HCT116 (cell line): ENCODE results near the gene MDFI. TPM values are rescaled to one million over a fixed set of nuclear protein-coding genes. Genes with fewer than 3 reads are reported as not detected.

Experiments
- ATAC-seq: fragments of 200-7000 bp; cut with Tn5 transposase; 2 replicates; pipeline ENCODE4 v1.9.1; 2020; ENCODE audit warnings: mild to moderate bottlenecking, moderate library complexity
- BruUV-seq: library from RNA; stranded (reverse); fragments of 400-500 nt; replicated peaks from 2 replicates; lab custom pipeline; 2021; lab: Mats Ljungman, UMichigan
- CTCF ChIA-PET: fragments of 300-600 bp; sonication (Branson Sonifier 250); formaldehyde crosslinking; loops from one replicate; lab custom pipeline; 2021; ENCODE audit warnings: antibody characterized with exemption; lab: Charles Lee
- POLR2A ChIA-PET: fragments of 300-600, 350-600 bp; sonication (Branson Sonifier 250); formaldehyde crosslinking; loops from one replicate; lab custom pipeline; 2021; ENCODE audit warnings: antibody characterized with exemption; lab: Charles Lee
- RAD21 ChIA-PET, 2 experiments: fragments of 300-600 bp; sonication (Branson Sonifier 250); formaldehyde crosslinking; loops; one replicate each; lab custom pipeline; 2023; ENCODE audit warnings: low total read pairs in 2 of 2; ENCODE audit not compliant: uncharacterized antibody in 2 of 2, unreplicated experiment in 2 of 2, low non-redundant PET in 1 of 2; lab: Charles Lee
- DNase-seq: peaks from one replicate; pipeline ENCODE4 v3.0.0-alpha.2; 2010; ENCODE audit warnings: low read depth, low spot score
- H2AFZ ChIP-seq: fragments of 200-600 bp; shearing (Covaris generic), sonication (generic); 2 replicates; pipeline ENCODE4 v1.6.1; 2017; ENCODE audit warnings: low read depth, mixed run types, mixed read lengths, antibody characterized with exemption, low read length; ENCODE audit not compliant: poor library complexity, severe bottlenecking
- H3K27ac ChIP-seq: 2 replicates; pipeline ENCODE4 v1.5.1; 2012; ENCODE audit warnings: low read depth, low read length
- H3K27me3 ChIP-seq: fragments of 200-600 bp; sonication (generic); 2 replicates; pipeline ENCODE4 v1.6.1; 2016; ENCODE audit warnings: mixed run types, low read length, mixed read lengths; ENCODE audit not compliant: insufficient read depth
- H3K36me3 ChIP-seq, 2 experiments: fragments of 200-500 bp in 1 of 2; fragments of 200-600 bp in 1 of 2; sonication (Bioruptor generic) in 1 of 2; sonication (generic) in 1 of 2; 2 replicates each; pipeline versions ENCODE4 v1.5.1 to v1.6.1; 2014 to 2016; ENCODE audit warnings: low read length in 2 of 2, inconsistent platforms in 1 of 2, mixed read lengths in 1 of 2, mixed run types in 1 of 2; ENCODE audit not compliant: insufficient read depth in 2 of 2, control insufficient read depth in 1 of 2
- H3K4me1 ChIP-seq, 2 experiments: fragments of 200-600 bp in 1 of 2; sonication (generic) in 1 of 2; 2 replicates each; pipeline versions ENCODE4 v1.5.1 to v1.6.1; 2012 to 2017; ENCODE audit warnings: low read length in 2 of 2, inconsistent platforms in 1 of 2, mild to moderate bottlenecking in 1 of 2, mixed read lengths in 1 of 2, mixed run types in 1 of 2, moderate library complexity in 1 of 2; ENCODE audit not compliant: insufficient read depth in 2 of 2, control insufficient read depth in 1 of 2
- H3K4me2 ChIP-seq: fragments of 200-600 bp; sonication (generic); 2 replicates; pipeline ENCODE4 v1.6.1; 2017; ENCODE audit warnings: mixed run types, low read length, mixed read lengths
- H3K4me3 ChIP-seq, 2 experiments: fragments of 200-600 bp in 1 of 2; sonication (generic) in 1 of 2; replicated peaks in 1 of 2; 2 replicates each; pipeline ENCODE4 v1.5.1; 2011 to 2016; ENCODE audit warnings: low read length in 2 of 2, control low read depth in 1 of 2, low read depth in 1 of 2, mild to moderate bottlenecking in 1 of 2, mixed read lengths in 1 of 2, mixed run types in 1 of 2
- H3K79me2 ChIP-seq: fragments of 200-600 bp; sonication (generic); 2 replicates; pipeline ENCODE4 v1.6.1; 2017; ENCODE audit warnings: mild to moderate bottlenecking, mixed run types, low read length, moderate library complexity, mixed read lengths; ENCODE audit not compliant: insufficient read depth
- H3K9ac ChIP-seq: fragments of 200-600 bp; sonication (generic); 2 replicates; pipeline ENCODE4 v1.6.1; 2016; ENCODE audit warnings: low read length, mixed read lengths
- H3K9me2 ChIP-seq: fragments of 200-600 bp; sonication (generic), shearing (Covaris generic); 2 replicates; pipeline ENCODE4 v1.6.1; 2017; ENCODE audit warnings: mixed run types, mild to moderate bottlenecking, moderate library complexity; ENCODE audit not compliant: insufficient read depth
- H3K9me3 ChIP-seq, 2 experiments: fragments of 200-500 bp in 1 of 2; fragments of 200-600 bp in 1 of 2; sonication (Bioruptor generic) in 1 of 2; sonication (generic) in 1 of 2; 2 replicates each; pipeline ENCODE4 v1.6.1; 2014 to 2017; ENCODE audit warnings: low read length in 2 of 2, mixed read lengths in 2 of 2, inconsistent platforms in 1 of 2, low read depth in 1 of 2, mild to moderate bottlenecking in 1 of 2, mixed run types in 1 of 2, moderate library complexity in 1 of 2; ENCODE audit not compliant: control insufficient read depth in 1 of 2, insufficient read depth in 1 of 2
- H4K20me1 ChIP-seq: fragments of 200-600 bp; sonication (generic), shearing (Covaris generic); 2 replicates; pipeline ENCODE4 v1.6.1; 2017; ENCODE audit warnings: mixed run types, mild to moderate bottlenecking, moderate library complexity; ENCODE audit not compliant: insufficient read depth
- CEBPB ChIP-seq: IDR thresholded peaks from 2 replicates; pipeline ENCODE4 v1.6.1; 2012; ENCODE audit warnings: low read depth
- ELF1 ChIP-seq: IDR thresholded peaks from 2 replicates; pipeline ENCODE4 v1.6.1; 2012; ENCODE audit warnings: low read depth, borderline replicate concordance
- EZH2 ChIP-seq: fragments of 200-600 bp; sonication (generic); IDR thresholded peaks from 2 replicates; pipeline ENCODE4 v1.6.1; 2017; ENCODE audit warnings: antibody characterized with exemption, mixed run types
- FOSL1 ChIP-seq: IDR thresholded peaks from 2 replicates; pipeline ENCODE4 v1.6.1; 2012; ENCODE audit warnings: low read depth
- JUND ChIP-seq: IDR thresholded peaks from 2 replicates; pipeline ENCODE4 v1.6.1; 2012
- POLR2A ChIP-seq: IDR thresholded peaks from 2 replicates; pipeline ENCODE4 v1.7.0; 2011; ENCODE audit warnings: borderline replicate concordance; ENCODE audit not compliant: insufficient read depth, insufficient read length; ENCODE audit errors: extremely low read depth
- RAD21 ChIP-seq: IDR thresholded peaks from 2 replicates; pipeline ENCODE4 v1.6.1; 2012; ENCODE audit warnings: low read depth, mild to moderate bottlenecking
- ZBTB33 ChIP-seq: IDR thresholded peaks from 2 replicates; pipeline ENCODE4 v1.6.1; 2011; ENCODE audit warnings: mild to moderate bottlenecking, low read length, moderate library complexity; ENCODE audit not compliant: insufficient replicate concordance; ENCODE audit errors: extremely low read depth
- ZFX ChIP-seq: fragments of 450-650 bp; IDR thresholded peaks from 2 replicates; pipeline ENCODE4 v1.6.1; 2017
- ZNF274 ChIP-seq: fragments of 200-500 bp; sonication (Bioruptor generic); IDR thresholded peaks from 2 replicates; pipeline ENCODE4 v1.6.1; 2014; ENCODE audit warnings: mild to moderate bottlenecking, low read depth, low read length, inconsistent platforms
- intact Hi-C: fragments of 100-400 bp; cut with micrococcal nuclease; formaldehyde crosslinking; loops from 2 replicates; pipeline ENCODE4 v1.10.0; 2022
- total RNA-seq: library from RNA; stranded (reverse); gene quantifications from one replicate; pipeline ENCODE4 v1.2.1, GENCODE V29; 2021; ENCODE audit not compliant: unreplicated experiment
- TF ChIP-seq, protein P1 (sequence below): IDR thresholded peaks from 2 replicates; pipeline ENCODE4 v1.6.1; 2012; ENCODE audit warnings: low read depth

MDFI gene
- total RNA-seq, 1 experiment from 2014 or later = 35.5 TPM

- RAD21 ChIA-PET = no interaction called here
- CTCF ChIA-PET = interaction anchor here (1.3 kb wide), 1 partner anchor 12 kb away, joined by 6 read pairs; no protein-coding TSS in a partner anchor
- no peak for ATAC-seq
- POLR2A ChIA-PET = interaction anchor here (0.9 kb wide), 1 partner anchor 20 kb away, joined by 3 read pairs; no protein-coding TSS in a partner anchor
- Histone ChIP-seq H2AFZ (no peak overlapping the region), H3K4me2 (no peak overlapping the region), H3K4me1 (no peaks in the 10 kb centered on the region), H3K36me3 (no peaks in the 10 kb centered on the region), H3K9me3 (no peaks in the 10 kb centered on the region), H3K9ac (no peak overlapping the region), H3K27ac (no peak overlapping the region), H4K20me1 (no peaks in the 10 kb centered on the region), H3K4me3 (no peak overlapping the region), H3K9me2 (no peaks in the 10 kb centered on the region), H3K27me3 (no peaks in the 10 kb centered on the region), H3K79me2 (no peaks in the 10 kb centered on the region)
- intact Hi-C loops = no loop called here
- BruUV-seq = no TSS peak
- DNase-seq = no peak
- TF ChIP-seq FOSL1 = no peak
- TF ChIP-seq, protein P1, sequence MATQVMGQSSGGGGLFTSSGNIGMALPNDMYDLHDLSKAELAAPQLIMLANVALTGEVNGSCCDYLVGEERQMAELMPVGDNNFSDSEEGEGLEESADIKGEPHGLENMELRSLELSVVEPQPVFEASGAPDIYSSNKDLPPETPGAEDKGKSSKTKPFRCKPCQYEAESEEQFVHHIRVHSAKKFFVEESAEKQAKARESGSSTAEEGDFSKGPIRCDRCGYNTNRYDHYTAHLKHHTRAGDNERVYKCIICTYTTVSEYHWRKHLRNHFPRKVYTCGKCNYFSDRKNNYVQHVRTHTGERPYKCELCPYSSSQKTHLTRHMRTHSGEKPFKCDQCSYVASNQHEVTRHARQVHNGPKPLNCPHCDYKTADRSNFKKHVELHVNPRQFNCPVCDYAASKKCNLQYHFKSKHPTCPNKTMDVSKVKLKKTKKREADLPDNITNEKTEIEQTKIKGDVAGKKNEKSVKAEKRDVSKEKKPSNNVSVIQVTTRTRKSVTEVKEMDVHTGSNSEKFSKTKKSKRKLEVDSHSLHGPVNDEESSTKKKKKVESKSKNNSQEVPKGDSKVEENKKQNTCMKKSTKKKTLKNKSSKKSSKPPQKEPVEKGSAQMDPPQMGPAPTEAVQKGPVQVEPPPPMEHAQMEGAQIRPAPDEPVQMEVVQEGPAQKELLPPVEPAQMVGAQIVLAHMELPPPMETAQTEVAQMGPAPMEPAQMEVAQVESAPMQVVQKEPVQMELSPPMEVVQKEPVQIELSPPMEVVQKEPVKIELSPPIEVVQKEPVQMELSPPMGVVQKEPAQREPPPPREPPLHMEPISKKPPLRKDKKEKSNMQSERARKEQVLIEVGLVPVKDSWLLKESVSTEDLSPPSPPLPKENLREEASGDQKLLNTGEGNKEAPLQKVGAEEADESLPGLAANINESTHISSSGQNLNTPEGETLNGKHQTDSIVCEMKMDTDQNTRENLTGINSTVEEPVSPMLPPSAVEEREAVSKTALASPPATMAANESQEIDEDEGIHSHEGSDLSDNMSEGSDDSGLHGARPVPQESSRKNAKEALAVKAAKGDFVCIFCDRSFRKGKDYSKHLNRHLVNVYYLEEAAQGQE = no peak
- TF ChIP-seq ELF1 = no peak
- TF ChIP-seq EZH2 = no peak
- TF ChIP-seq ZNF274 = no peak
- no peak for TF ChIP-seq ZBTB33
- no peak for TF ChIP-seq ZFX
- TF ChIP-seq JUND = no peak
- TF ChIP-seq CEBPB = no peak
- TF ChIP-seq POLR2A = no peak
- no peak for TF ChIP-seq RAD21
These were observed 23.6 kb upstream of the MDFI start for GRCh38 chr6:41614715-41615114.
